Gastroesophageal sphincter (tissue), 3 donors: Measurements from ENCODE around the gene PRDM16.

Experiments
- CTCF ChIP-seq, 4 experiments: fragments of 200-600 bp in 2 of 4; fragments of 450-650 bp in 2 of 4; sonication (generic) in 1 of 4; IDR thresholded peaks; one replicate each; pipeline ENCODE4 v1.5.1; 2017 to 2019; ENCODE audit warnings: antibody characterized with exemption in 4 of 4, mild to moderate bottlenecking in 2 of 4, moderate library complexity in 2 of 4
- POLR2AphosphoS5 ChIP-seq: sonication (generic); formaldehyde crosslinking; IDR thresholded peaks from one replicate; pipeline ENCODE4 v1.6.1; 2017; ENCODE audit warnings: antibody characterized with exemption

DNA sequence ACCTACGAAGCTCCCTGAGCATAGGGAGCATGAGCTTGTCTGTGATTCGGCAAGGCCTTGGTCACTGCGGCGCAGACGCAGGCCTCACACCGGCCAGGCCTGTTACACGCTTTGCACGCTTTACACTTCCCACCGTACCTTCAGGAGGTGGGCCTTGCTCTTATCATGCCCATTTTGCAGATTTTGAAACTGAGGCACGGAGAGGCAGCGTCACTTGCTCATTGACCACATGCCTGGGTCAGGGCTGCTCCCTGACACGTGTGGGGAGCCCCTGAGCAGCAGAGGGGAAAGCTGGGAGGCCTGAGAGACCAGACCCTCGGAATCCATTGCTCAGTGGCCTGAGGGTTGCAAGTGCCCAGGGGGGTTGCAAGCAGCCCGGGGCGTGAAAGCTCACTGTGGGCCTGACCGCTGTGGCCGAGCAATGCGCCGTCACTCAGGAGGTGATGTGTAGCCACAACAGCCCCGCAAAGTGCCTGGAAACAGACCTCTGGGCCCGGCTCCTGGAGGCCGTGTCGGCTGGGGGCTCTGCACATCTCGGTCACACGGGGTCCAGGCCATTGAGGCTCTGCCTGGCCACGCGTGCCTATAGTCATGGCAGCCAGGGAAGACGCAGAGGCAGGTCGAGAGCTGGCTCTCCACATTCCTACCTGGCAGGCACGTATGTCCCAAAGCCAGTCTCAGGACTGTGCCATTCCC lies 392.4 kb downstream of the PRDM16 start:
- TF ChIP-seq POLR2AphosphoS5 = no peak
- TF ChIP-seq CTCF (IDR thresholded peaks at IDR 0.05) = no peak
